PC-9 (cell line): ENCODE data around the gene PROCR. TPM values are rescaled to one million over a fixed set of nuclear protein-coding genes. Genes with fewer than 3 reads are reported as not detected.
A peak's percentile ranks its signal among the peaks of the same experiment; 100 is the strongest.
"Not testable (repeated sequence)": the region's sequence is repeated elsewhere in the genome, so short reads cannot be mapped to it uniquely, and the experiment has no call there.

ENCODE experiments used
- BruUV-seq: library from RNA; stranded (reverse); fragments of 400-500 nt; replicated peaks from 2 replicates; lab custom pipeline; 2021; lab: Mats Ljungman, UMichigan
- CTCF ChIA-PET: fragments of 300-600 bp; sonication (Branson Sonifier 250); formaldehyde crosslinking; loops from one replicate; lab custom pipeline; 2022; ENCODE audit warnings: antibody characterized with exemption; lab: Charles Lee
- POLR2A ChIA-PET: fragments of 300-600 bp; sonication (Branson Sonifier 250); formaldehyde crosslinking; loops from one replicate; lab custom pipeline; 2022; ENCODE audit warnings: antibody characterized with exemption; ENCODE audit not compliant: unreplicated experiment; lab: Charles Lee
- DNase-seq, 2 experiments: peaks; one replicate each; pipeline versions ENCODE4 v3.0.0 to v3.0.0-alpha.2; 2015 to 2022; ENCODE audit warnings: mixed read lengths in 1 of 2
- H2AFZ ChIP-seq: fragments of 200-600 bp; sonication (generic); 2 replicates; pipeline ENCODE4 v1.8.1; 2017; ENCODE audit warnings: antibody characterized with exemption
- H3F3A ChIP-seq: fragments of 200-600 bp; sonication (generic); 2 replicates; pipeline ENCODE4 v1.8.1; 2017; ENCODE audit warnings: antibody characterized with exemption, mild to moderate bottlenecking, low read depth; ENCODE audit not compliant: insufficient read depth
- H3K27ac ChIP-seq: fragments of 200-600 bp; sonication (generic); 2 replicates; pipeline ENCODE4 v1.6.1; 2016; ENCODE audit warnings: mixed run types
- H3K27me3 ChIP-seq: fragments of 200-600 bp; sonication (generic); 2 replicates; pipeline ENCODE4 v1.6.1; 2016; ENCODE audit warnings: low read depth, mixed run types; ENCODE audit not compliant: insufficient read depth
- H3K36me3 ChIP-seq: fragments of 200-600 bp; sonication (generic); 2 replicates; pipeline ENCODE4 v1.6.1; 2016; ENCODE audit warnings: low read depth, mixed run types
- H3K4me1 ChIP-seq: fragments of 200-600 bp; sonication (generic); replicated peaks from 2 replicates; pipeline ENCODE4 v1.6.1; 2016; ENCODE audit warnings: mixed run types; ENCODE audit not compliant: insufficient read depth
- H3K4me2 ChIP-seq: fragments of 200-600 bp; sonication (generic); 2 replicates; pipeline ENCODE4 v1.6.1; 2017; ENCODE audit warnings: mixed run types
- H3K4me3 ChIP-seq: fragments of 200-600 bp; sonication (generic); 2 replicates; pipeline ENCODE4 v1.6.1; 2016; ENCODE audit warnings: mixed run types
- H3K79me2 ChIP-seq: fragments of 200-600 bp; sonication (generic); 2 replicates; pipeline ENCODE4 v1.6.1; 2017; ENCODE audit warnings: low read depth, mixed run types
- H3K9me2 ChIP-seq: fragments of 200-600 bp; sonication (generic); 2 replicates; pipeline ENCODE4 v1.8.1; 2017; ENCODE audit warnings: mild to moderate bottlenecking; ENCODE audit not compliant: insufficient read depth
- H3K9me3 ChIP-seq: fragments of 200-600 bp; sonication (generic); 2 replicates; pipeline ENCODE4 v1.8.1; 2016; ENCODE audit warnings: low read depth; ENCODE audit not compliant: insufficient read depth
- H4K20me1 ChIP-seq: fragments of 200-600 bp; sonication (generic); 2 replicates; pipeline ENCODE4 v1.8.1; 2017; ENCODE audit not compliant: insufficient read depth
- EZH2 ChIP-seq: fragments of 200-600 bp; sonication (generic); IDR thresholded peaks from 2 replicates; pipeline ENCODE4 v1.8.0; 2017; ENCODE audit warnings: antibody characterized with exemption, low read depth
- intact Hi-C: fragments of 100-400 bp; cut with micrococcal nuclease; formaldehyde crosslinking; loops from one replicate; pipeline ENCODE4 v1.10.0; 2022; ENCODE audit not compliant: unreplicated experiment
- total RNA-seq: library from RNA; stranded (reverse); gene quantifications from 2 replicates; pipeline ENCODE4 v1.2.3, GENCODE V29; 2021
- TF ChIP-seq, protein P1 (sequence below): fragments of 200-600 bp; sonication (generic); conservative IDR thresholded peaks from 2 replicates; pipeline ENCODE4 v1.6.1; 2017; ENCODE audit warnings: mixed run types, antibody characterized with exemption, mild to moderate bottlenecking, moderate library complexity

PROCR gene
- total RNA-seq, 1 experiment from 2014 or later = 7.5 TPM

DNA sequence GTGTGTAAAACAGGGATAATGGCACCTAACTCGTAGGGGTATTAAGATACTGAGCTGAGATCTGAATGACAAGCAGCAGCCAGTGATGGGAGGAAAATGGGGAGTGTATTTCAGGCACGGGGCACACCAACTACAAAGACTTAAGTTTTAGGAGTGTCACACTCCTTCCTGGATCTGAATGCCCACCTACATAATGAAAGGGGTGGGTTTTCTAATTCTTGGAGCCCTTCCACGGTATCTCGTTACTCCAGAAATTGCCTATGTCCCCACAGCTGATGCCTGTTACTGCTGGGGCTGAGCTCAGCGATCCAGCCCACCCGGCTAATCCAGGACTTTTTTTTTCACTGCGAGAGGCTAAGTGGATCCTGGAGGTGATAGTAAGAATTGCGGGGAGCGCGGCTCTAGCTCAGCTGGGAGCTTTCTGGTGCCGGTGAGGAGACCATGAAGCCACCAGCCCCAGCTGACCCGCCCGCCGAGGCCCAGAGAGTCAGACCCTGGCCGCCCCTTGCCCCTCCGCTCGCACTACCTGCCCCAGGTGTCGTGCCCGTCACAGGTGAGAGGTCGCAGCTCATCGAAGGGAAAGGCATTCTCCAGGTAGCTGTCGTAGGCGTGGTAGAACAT, 25.5 kb upstream of the PROCR start:
- H3F3A ChIP-seq = peaks cover 23% of the 10 kb centered on the region
- BruUV-seq = TSS peak; percentile 50
- POLR2A ChIA-PET = interaction anchor here (0.5 to 0.7 kb wide), 5 partner anchors 69 to 1334 kb away, joined by 3 to 6 read pairs (median 4); no protein-coding TSS in a partner anchor
- H2AFZ ChIP-seq = peak overlapping the region; percentile 95
- H3K9me2 ChIP-seq = no peaks in the 10 kb centered on the region
- intact Hi-C loops = loop anchor here (2.0 kb wide), 1 partner anchor 54 kb away; the partner anchor contains the start of gene TRPC4AP
- H3K27me3 ChIP-seq = no peaks in the 10 kb centered on the region
- peak overlapping the region; percentile 90 for H3K4me2 ChIP-seq
- peak overlapping the region; percentile 94 for H3K27ac ChIP-seq
- H3K9me3 ChIP-seq = no peaks in the 10 kb centered on the region
- no peaks in the 10 kb centered on the region for H3K36me3 ChIP-seq
- no peaks in the 10 kb centered on the region for H4K20me1 ChIP-seq
- H3K4me3 ChIP-seq = peak overlapping the region; percentile 93
- DNase-seq = peak in 1 of 2 experiments; percentile 36
- CTCF ChIA-PET = interaction anchor here (0.6 to 0.8 kb wide), 5 partner anchors 50 to 130 kb away, joined by 3 to 4 read pairs (median 3); no protein-coding TSS in a partner anchor
- H3K79me2 ChIP-seq = peaks cover 13% of the 10 kb centered on the region
- peaks cover 14% of the 10 kb centered on the region for H3K4me1 ChIP-seq
- no peak for TF ChIP-seq EZH2
- TF ChIP-seq, protein P1, sequence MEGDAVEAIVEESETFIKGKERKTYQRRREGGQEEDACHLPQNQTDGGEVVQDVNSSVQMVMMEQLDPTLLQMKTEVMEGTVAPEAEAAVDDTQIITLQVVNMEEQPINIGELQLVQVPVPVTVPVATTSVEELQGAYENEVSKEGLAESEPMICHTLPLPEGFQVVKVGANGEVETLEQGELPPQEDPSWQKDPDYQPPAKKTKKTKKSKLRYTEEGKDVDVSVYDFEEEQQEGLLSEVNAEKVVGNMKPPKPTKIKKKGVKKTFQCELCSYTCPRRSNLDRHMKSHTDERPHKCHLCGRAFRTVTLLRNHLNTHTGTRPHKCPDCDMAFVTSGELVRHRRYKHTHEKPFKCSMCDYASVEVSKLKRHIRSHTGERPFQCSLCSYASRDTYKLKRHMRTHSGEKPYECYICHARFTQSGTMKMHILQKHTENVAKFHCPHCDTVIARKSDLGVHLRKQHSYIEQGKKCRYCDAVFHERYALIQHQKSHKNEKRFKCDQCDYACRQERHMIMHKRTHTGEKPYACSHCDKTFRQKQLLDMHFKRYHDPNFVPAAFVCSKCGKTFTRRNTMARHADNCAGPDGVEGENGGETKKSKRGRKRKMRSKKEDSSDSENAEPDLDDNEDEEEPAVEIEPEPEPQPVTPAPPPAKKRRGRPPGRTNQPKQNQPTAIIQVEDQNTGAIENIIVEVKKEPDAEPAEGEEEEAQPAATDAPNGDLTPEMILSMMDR = no peak

DNA sequence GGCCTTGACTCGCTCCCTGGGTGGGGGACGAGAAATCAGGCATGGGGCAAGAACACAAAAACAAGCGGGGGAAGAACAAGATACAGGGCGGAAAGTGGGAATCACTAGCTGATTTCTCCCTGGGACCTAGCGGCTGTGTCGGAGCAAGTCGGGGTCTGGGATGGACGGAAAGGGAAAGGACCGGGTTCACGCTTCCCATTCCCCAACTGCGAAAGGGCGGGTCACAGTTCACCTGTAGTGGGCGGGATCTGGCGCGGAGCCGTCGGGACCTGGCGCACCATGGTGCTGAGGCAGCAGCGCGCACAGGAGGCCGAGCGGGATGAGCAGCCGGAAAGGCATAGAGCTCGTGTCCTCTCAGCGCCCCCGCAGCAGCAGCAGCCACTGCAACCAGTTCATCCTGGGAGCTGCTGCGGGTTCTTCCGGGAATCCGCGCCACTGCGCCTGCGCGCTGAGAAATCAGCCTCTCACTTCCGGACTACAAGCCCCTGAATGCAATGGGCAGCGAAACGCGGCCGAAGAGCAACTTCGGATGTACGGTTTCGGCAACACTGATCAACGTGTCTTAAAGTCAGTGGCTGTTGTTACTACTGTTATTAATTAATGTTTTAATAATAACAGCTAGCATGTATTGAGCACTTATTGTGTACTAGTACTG, 24.8 kb upstream of the PROCR start, which contains the start of gene EDEM2:
Gene EDEM2, minus strand, starts transcription at position 417 of the 655 bp plus-strand sequence. Its CDS starts 78 bp downstream, at position 339.
- Histone ChIP-seq H3K27me3 (no peaks in the 10 kb centered on the region), H3K79me2 (peaks cover 13% of the 10 kb centered on the region), H4K20me1 (no peaks in the 10 kb centered on the region), H3F3A (peaks cover 23% of the 10 kb centered on the region), H3K4me3 (peak within 1 kb of the TSS; percentile 93), H3K9me3 (no peaks in the 10 kb centered on the region), H3K27ac (peak within 1 kb of the TSS; percentile 94), H3K4me2 (peak within 1 kb of the TSS; percentile 90), H3K36me3 (no peaks in the 10 kb centered on the region), H3K9me2 (no peaks in the 10 kb centered on the region), H3K4me1 (peaks cover 14% of the 10 kb centered on the region), H2AFZ (peak within 1 kb of the TSS; percentile 95)
- no TSS peak for BruUV-seq
- intact Hi-C loops = loop anchor here (1.0 to 2.0 kb wide), 2 partner anchors 54 to 116 kb away; partner anchors contain the start of gene TRPC4AP
- DNase-seq = peak; percentile 89 to 96
- ChIA-PET CTCF (interaction anchor here (0.6 to 1.0 kb wide), 7 partner anchors 51 to 129 kb away, joined by 3 to 5 read pairs (median 3); no protein-coding TSS in a partner anchor), POLR2A (interaction anchor here (0.5 to 0.7 kb wide), 7 partner anchors 240 to 1333 kb away, joined by 3 to 14 read pairs (median 3); partner anchors contain the start of gene NCOA6)
- no peak for TF ChIP-seq EZH2

DNA sequence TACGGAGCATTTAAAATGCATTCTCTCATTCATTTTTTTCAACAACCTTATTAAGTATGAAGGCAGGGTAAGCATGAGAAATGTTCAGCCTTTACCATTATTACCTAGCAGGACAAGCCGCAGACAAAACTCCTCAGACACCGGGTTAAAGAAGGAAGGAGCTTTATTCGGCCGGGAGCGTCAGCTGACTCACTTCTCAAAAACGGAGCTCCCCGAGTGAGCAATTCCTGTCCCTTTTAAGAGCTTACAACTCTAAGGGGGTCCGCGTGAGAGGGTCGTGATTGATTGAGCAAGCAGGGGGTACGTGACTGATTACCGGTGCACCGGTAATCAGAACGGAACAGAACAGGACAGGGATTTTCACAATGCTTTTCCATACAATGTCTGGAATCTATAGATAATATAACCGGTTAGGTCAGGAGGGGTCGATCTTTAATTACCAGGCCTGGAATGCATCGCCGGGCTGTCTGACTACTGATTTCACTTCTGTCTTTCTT, 24.2 kb upstream of the PROCR start:
- TSS peak; percentile 92 for BruUV-seq

More for the DNA sequence above, 24.2 kb upstream of the PROCR start:
- Histone ChIP-seq H3K79me2 (peaks cover 13% of the 10 kb centered on the region), H3K4me2 (peak overlapping the region; percentile 90), H2AFZ (peak overlapping the region; percentile 95), H3K4me3 (peak overlapping the region; percentile 93), H3K27ac (peak overlapping the region; percentile 94), H3F3A (peaks cover 23% of the 10 kb centered on the region), H3K4me1 (peaks cover 14% of the 10 kb centered on the region)
- peak; percentile 43 to 58 for DNase-seq
- ChIA-PET POLR2A (interaction anchor here (0.5 to 0.7 kb wide), 5 partner anchors 115 to 942 kb away, joined by 3 to 14 read pairs (median 4); partner anchors contain the start of gene NCOA6), CTCF (interaction anchor here (0.6 to 1.0 kb wide), 4 partner anchors 67 to 805 kb away, joined by 3 to 5 read pairs (median 4); no protein-coding TSS in a partner anchor)
- intact Hi-C loops = loop anchor here (1.0 to 2.0 kb wide), 2 partner anchors 55 to 116 kb away; partner anchors contain the start of gene TRPC4AP
- H3K27me3 ChIP-seq, H3K36me3 ChIP-seq, H4K20me1 ChIP-seq, H3K9me3 ChIP-seq, H3K9me2 ChIP-seq: not testable (repeated sequence)
